MM.1S (cell line): Measurements from ENCODE around the gene RNF34.

Experiments
- DNase-seq: peaks from one replicate; pipeline ENCODE4 v3.0.0-alpha.2; 2015
- H2AFZ ChIP-seq: fragments of 300-600 bp; sonication (generic); 2 replicates; pipeline ENCODE4 v1.6.0; 2016; ENCODE audit warnings: antibody characterized with exemption, low read length
- H3F3A ChIP-seq: fragments of 300-600 bp; sonication (generic); 2 replicates; pipeline ENCODE4 v1.6.1; 2016; ENCODE audit warnings: mild to moderate bottlenecking, antibody characterized with exemption, low read length, moderate library complexity, mixed read lengths; ENCODE audit not compliant: insufficient read depth
- H3K27ac ChIP-seq: fragments of 300-600 bp; sonication (generic); 2 replicates; pipeline ENCODE4 v1.5.1; 2016; ENCODE audit warnings: mild to moderate bottlenecking, low read length
- H3K27me3 ChIP-seq: fragments of 300-600 bp; sonication (generic); replicated peaks from 2 replicates; pipeline ENCODE4 v1.6.0; 2016; ENCODE audit warnings: low read length; ENCODE audit not compliant: insufficient read depth
- H3K36me3 ChIP-seq: fragments of 300-600 bp; sonication (generic); replicated peaks from 2 replicates; pipeline ENCODE4 v1.6.1; 2016; ENCODE audit warnings: mild to moderate bottlenecking, low read length, mixed read lengths; ENCODE audit not compliant: insufficient read depth
- H3K4me1 ChIP-seq: fragments of 300-600 bp; sonication (generic); 2 replicates; pipeline ENCODE4 v1.6.1; 2016; ENCODE audit warnings: low read length, mixed read lengths
- H3K4me2 ChIP-seq: fragments of 300-600 bp; sonication (generic); 2 replicates; pipeline ENCODE4 v1.6.0; 2016; ENCODE audit warnings: low read depth, low read length
- H3K4me3 ChIP-seq: fragments of 300-600 bp; sonication (generic); 2 replicates; pipeline ENCODE4 v1.5.1; 2016; ENCODE audit warnings: low read length, mixed read lengths
- H3K79me2 ChIP-seq: fragments of 300-600 bp; sonication (generic); 2 replicates; pipeline ENCODE4 v1.6.1; 2016; ENCODE audit warnings: mixed run types, low read length, mixed read lengths
- H3K9ac ChIP-seq: fragments of 300-600 bp; sonication (generic); 2 replicates; pipeline ENCODE4 v1.6.1; 2016; ENCODE audit warnings: low read length, mixed read lengths
- H3K9me2 ChIP-seq: fragments of 300-600 bp; sonication (generic); replicated peaks from 2 replicates; pipeline ENCODE4 v1.6.1; 2016; ENCODE audit warnings: mild to moderate bottlenecking, low read length, mixed read lengths; ENCODE audit not compliant: insufficient read depth
- H3K9me3 ChIP-seq: fragments of 300-600 bp; sonication (generic); replicated peaks from 2 replicates; pipeline ENCODE4 v1.6.1; 2016; ENCODE audit warnings: mild to moderate bottlenecking, low read length, mixed read lengths; ENCODE audit not compliant: insufficient read depth
- H4K20me1 ChIP-seq: fragments of 300-600 bp; sonication (generic); 2 replicates; pipeline ENCODE4 v1.6.1; 2016; ENCODE audit warnings: mild to moderate bottlenecking, low read length, moderate library complexity, mixed read lengths; ENCODE audit not compliant: insufficient read depth
- CTCF ChIP-seq: fragments of 300-600 bp; sonication (generic); IDR thresholded peaks from 2 replicates; pipeline ENCODE4 v1.5.1; 2016; ENCODE audit warnings: antibody characterized with exemption, low read length, mixed read lengths
- EZH2 ChIP-seq: fragments of 300-600 bp; sonication (generic); optimal IDR thresholded peaks from 2 replicates; pipeline ENCODE3; 2017; ENCODE audit warnings: low read depth, mild to moderate bottlenecking, antibody characterized with exemption, low read length, mixed read lengths
- EZH2phosphoT487 ChIP-seq: fragments of 300-600 bp; sonication (generic); IDR thresholded peaks from 2 replicates; pipeline ENCODE4 v1.6.1; 2018; ENCODE audit warnings: antibody characterized with exemption, low read length

RNF34 gene

GRCh38 chr12:121413917-121414316, 14.0 kb downstream of the RNF34 start:
- no peak overlapping the region for H3K4me2 ChIP-seq
- H3K9ac ChIP-seq, result no peak overlapping the region
- no peaks in the 10 kb centered on the region for H3K27me3 ChIP-seq
- H3K4me3 ChIP-seq, result no peak overlapping the region
- DNase-seq, result no peak
- H3K36me3 ChIP-seq, result no peaks in the 10 kb centered on the region; the same call in 1 of the 2 replicates
- H3K79me2 ChIP-seq, result peaks cover 7% of the 10 kb centered on the region; the same call in 1 of the 2 replicates
- no peak overlapping the region for H2AFZ ChIP-seq
- H3K9me2 ChIP-seq, result no peaks in the 10 kb centered on the region
- H4K20me1 ChIP-seq, result no peaks in the 10 kb centered on the region
- H3F3A ChIP-seq, result no peaks in the 10 kb centered on the region
- no peaks in the 10 kb centered on the region for H3K9me3 ChIP-seq
- H3K27ac ChIP-seq, result no peak overlapping the region
- H3K4me1 ChIP-seq, result no peaks in the 10 kb centered on the region
- TF ChIP-seq CTCF (no peak), EZH2phosphoT487 (no peak), EZH2 (no peak)

- Histone ChIP-seq H3K9me2 (no peaks in the 10 kb centered on the region), H3F3A (no peaks in the 10 kb centered on the region), H3K4me1 (no peaks in the 10 kb centered on the region), H3K27me3 (no peaks in the 10 kb centered on the region), H3K4me3 (no peak overlapping the region), H3K79me2 (0 out of 2 replicates have a peak, but pooled peaks cover 4% of the 10 kb centered on the region), H3K9me3 (no peaks in the 10 kb centered on the region), H3K4me2 (no peak overlapping the region), H3K36me3 (no peaks in the 10 kb centered on the region; the same call in 1 of the 2 replicates), H3K9ac (no peak overlapping the region), H4K20me1 (no peaks in the 10 kb centered on the region), H2AFZ (no peak overlapping the region), H3K27ac (no peak overlapping the region)
- TF ChIP-seq EZH2phosphoT487 (no peak), CTCF (no peak), EZH2 (no peak)
- DNase-seq, result no peak
Measured at GRCh38 chr12:121417847-121418246, 17.9 kb downstream of the RNF34 start.

GRCh38 chr12:121420109-121420508, 20.2 kb downstream of the RNF34 start:
- H3K36me3 ChIP-seq, result no peaks in the 10 kb centered on the region; the same call in 1 of the 2 replicates
- H4K20me1 ChIP-seq, result no peaks in the 10 kb centered on the region
- no peak overlapping the region for H2AFZ ChIP-seq
- H3K9me3 ChIP-seq, result no peaks in the 10 kb centered on the region
- H3K27ac ChIP-seq, result no peak overlapping the region
- H3K4me1 ChIP-seq, result no peaks in the 10 kb centered on the region
- H3K27me3 ChIP-seq, result no peaks in the 10 kb centered on the region
- DNase-seq, result no peak
- no peak overlapping the region for H3K4me3 ChIP-seq
- no peak overlapping the region for H3K9ac ChIP-seq
- H3F3A ChIP-seq, result no peaks in the 10 kb centered on the region
- H3K79me2 ChIP-seq, result no peaks in the 10 kb centered on the region
- no peak overlapping the region for H3K4me2 ChIP-seq
- no peaks in the 10 kb centered on the region for H3K9me2 ChIP-seq
- TF ChIP-seq EZH2phosphoT487 (no peak), EZH2 (no peak), CTCF (no peak)
